Thymus (tissue), 11 donors: ENCODE measurements around the gene TENM3. TPM values are rescaled to one million over a fixed set of nuclear protein-coding genes. Genes with fewer than 3 reads are reported as not detected.

Experiments used
- DNase-seq, 9 donors: peaks; one replicate each; pipeline ENCODE4 v3.0.0-alpha.2; 2013; ENCODE audit warnings: low spot score in 9 of 9, low read depth in 6 of 9, missing footprints in 1 of 9
- H3K27ac ChIP-seq, 2 donors: one replicate each; pipeline ENCODE4 v1.5.1; 2013; ENCODE audit warnings: control low read depth in 1 of 2, low read depth in 1 of 2, low read length in 1 of 2, mild to moderate bottlenecking in 1 of 2, moderate library complexity in 1 of 2
- H3K27me3 ChIP-seq, 2 donors: one replicate each; pipeline ENCODE4 v1.5.1; 2013; ENCODE audit warnings: low read length in 1 of 2; ENCODE audit not compliant: control insufficient read depth in 2 of 2, insufficient read depth in 1 of 2
- H3K36me3 ChIP-seq, 2 donors: one replicate each; pipeline ENCODE4 v1.5.1; 2013; ENCODE audit warnings: low read length in 1 of 2, mild to moderate bottlenecking in 1 of 2, moderate library complexity in 1 of 2; ENCODE audit not compliant: control insufficient read depth in 2 of 2, insufficient read depth in 2 of 2
- H3K4me1 ChIP-seq, 2 donors: one replicate each; pipeline ENCODE4 v1.5.1; 2013; ENCODE audit warnings: low read length in 2 of 2; ENCODE audit not compliant: control insufficient read depth in 2 of 2, insufficient read depth in 2 of 2
- H3K4me3 ChIP-seq, 2 donors: one replicate each; pipeline ENCODE4 v1.5.1; 2013; ENCODE audit warnings: low read length in 2 of 2, control low read depth in 1 of 2, mild to moderate bottlenecking in 1 of 2
- H3K9me3 ChIP-seq, 2 donors: one replicate each; pipeline ENCODE4 v1.5.1; 2013; ENCODE audit warnings: low read length in 1 of 2, mild to moderate bottlenecking in 1 of 2; ENCODE audit not compliant: control insufficient read depth in 2 of 2, insufficient read depth in 1 of 2
- WGBS: extraction: QIAGEN DNeasy Blood & Tissue Kit; methylation state at CpG from one replicate; pipeline ENCODE4 v1.1.7; 2013; 5-methylcytosine and 5-hydroxymethylcytosine counted together
- polyA plus RNA-seq: library from polyadenylated mRNA; stranded (reverse); fragments of 200-250 nt; gene quantifications from one replicate; pipeline ENCODE4 v1.2.3, GENCODE V29; 2013
- total RNA-seq: library from RNA; stranded (reverse); fragments of 120-200 nt; gene quantifications from one replicate; pipeline ENCODE4 v1.2.4, GENCODE V29; 2013
- donor health status: healthy.

Gene TENM3
- total and polyA plus RNA-seq, 2 donors: 2.1 to 9.5 TPM

GRCh38 chr4:182552948-182553347 lies 309.7 kb downstream of the TENM3 start:
- Histone ChIP-seq H3K27ac (no peak overlapping the region), H3K4me1 (no peaks in the 10 kb centered on the region), H3K36me3 (no peaks in the 10 kb centered on the region), H3K27me3 (no peaks in the 10 kb centered on the region), H3K9me3 (no peaks in the 10 kb centered on the region), H3K4me3 (no peak overlapping the region)
- DNase-seq: no peak
- WGBS: 88% methylated on average over 9 of the region's 9 CpGs

- no peak overlapping the region for H3K4me3 ChIP-seq
- H3K27me3 ChIP-seq: no peaks in the 10 kb centered on the region
- H3K27ac ChIP-seq: no peak overlapping the region
- no peaks in the 10 kb centered on the region for H3K9me3 ChIP-seq
- WGBS: 40% methylated on average over 6 of the region's 6 CpGs
- DNase-seq: no peak
- no peaks in the 10 kb centered on the region for H3K36me3 ChIP-seq
- no peaks in the 10 kb centered on the region for H3K4me1 ChIP-seq
These were observed 310.5 kb downstream of the TENM3 start for GRCh38 chr4:182553653-182554052.

GRCh38 chr4:182554736-182555135 lies 311.5 kb downstream of the TENM3 start:
- no peaks in the 10 kb centered on the region for H3K27me3 ChIP-seq
- H3K27ac ChIP-seq: no peak overlapping the region
- H3K9me3 ChIP-seq: no peaks in the 10 kb centered on the region
- WGBS: 79% methylated on average over 7 of the region's 7 CpGs
- H3K36me3 ChIP-seq: no peaks in the 10 kb centered on the region
- DNase-seq: no peak
- H3K4me1 ChIP-seq: no peaks in the 10 kb centered on the region
- no peak overlapping the region for H3K4me3 ChIP-seq

- H3K4me1 ChIP-seq: no peaks in the 10 kb centered on the region
- H3K36me3 ChIP-seq: no peaks in the 10 kb centered on the region
- WGBS: 76% methylated on average over 1 of the region's 1 CpG
- H3K27me3 ChIP-seq: no peaks in the 10 kb centered on the region
- no peak overlapping the region for H3K4me3 ChIP-seq
- no peaks in the 10 kb centered on the region for H3K9me3 ChIP-seq
- H3K27ac ChIP-seq: no peak overlapping the region
- DNase-seq: peak in 3 of 9 donors; percentile 2 to 23 (median 2)
These were observed 312.8 kb downstream of the TENM3 start for GRCh38 chr4:182555997-182556418.

GRCh38 chr4:182556580-182556979 lies 313.4 kb downstream of the TENM3 start:
- peak overlapping the region in 1 of 2 donors; percentile 14 for H3K27ac ChIP-seq
- no peaks in the 10 kb centered on the region for H3K9me3 ChIP-seq
- H3K36me3 ChIP-seq: no peaks in the 10 kb centered on the region
- no peak for DNase-seq
- H3K4me1 ChIP-seq: no peaks in the 10 kb centered on the region
- no peak overlapping the region for H3K4me3 ChIP-seq
- H3K27me3 ChIP-seq: no peaks in the 10 kb centered on the region
- WGBS: 83% methylated on average over 3 of the region's 3 CpGs

- no peaks in the 10 kb centered on the region for H3K27me3 ChIP-seq
- H3K27ac ChIP-seq: no peak overlapping the region
- H3K4me3 ChIP-seq: no peak overlapping the region
- H3K9me3 ChIP-seq: no peaks in the 10 kb centered on the region
- WGBS: 21% methylated on average over 4 of the region's 4 CpGs
- no peak for DNase-seq
- no peaks in the 10 kb centered on the region for H3K36me3 ChIP-seq
- H3K4me1 ChIP-seq: no peaks in the 10 kb centered on the region
These were observed 317.2 kb downstream of the TENM3 start for GRCh38 chr4:182560358-182560757.

GRCh38 chr4:182562350-182562749 lies 319.1 kb downstream of the TENM3 start:
- no peak overlapping the region for H3K27ac ChIP-seq
- WGBS: 95% methylated on average over 3 of the region's 3 CpGs
- no peak for DNase-seq
- no peaks in the 10 kb centered on the region for H3K27me3 ChIP-seq
- H3K9me3 ChIP-seq: no peaks in the 10 kb centered on the region
- H3K36me3 ChIP-seq: no peaks in the 10 kb centered on the region
- no peaks in the 10 kb centered on the region for H3K4me1 ChIP-seq
- no peak overlapping the region for H3K4me3 ChIP-seq

- Histone ChIP-seq H3K27me3 (no peaks in the 10 kb centered on the region), H3K4me3 (no peak overlapping the region), H3K4me1 (no peaks in the 10 kb centered on the region), H3K36me3 (no peaks in the 10 kb centered on the region), H3K9me3 (no peaks in the 10 kb centered on the region), H3K27ac (no peak overlapping the region)
- DNase-seq: no peak
- 92% methylated on average over 4 of the region's 4 CpGs for WGBS
These were observed 321.6 kb downstream of the TENM3 start for GRCh38 chr4:182564724-182565369.

GRCh38 chr4:182567119-182567518 lies 323.9 kb downstream of the TENM3 start:
- Histone ChIP-seq H3K27me3 (no peaks in the 10 kb centered on the region), H3K9me3 (no peaks in the 10 kb centered on the region), H3K27ac (no peak overlapping the region), H3K4me3 (no peak overlapping the region), H3K36me3 (no peaks in the 10 kb centered on the region), H3K4me1 (no peaks in the 10 kb centered on the region)
- 84% methylated on average over 6 of the region's 6 CpGs for WGBS
- DNase-seq: no peak
